Stimulated activated CD8-positive, alpha-beta memory T cell treated with anti-CD3 and anti-CD28 coated beads, Interleukin-2, amount 100 ng/mL, for 48 hours (primary cell): ENCODE measurements around the gene FLCN.

Source experiments
- DNase-seq, 2 donors: peaks; one replicate each; pipeline ENCODE4 v3.0.0-alpha.2; 2020; ENCODE audit warnings: low read depth in 2 of 2

FLCN gene

DNA sequence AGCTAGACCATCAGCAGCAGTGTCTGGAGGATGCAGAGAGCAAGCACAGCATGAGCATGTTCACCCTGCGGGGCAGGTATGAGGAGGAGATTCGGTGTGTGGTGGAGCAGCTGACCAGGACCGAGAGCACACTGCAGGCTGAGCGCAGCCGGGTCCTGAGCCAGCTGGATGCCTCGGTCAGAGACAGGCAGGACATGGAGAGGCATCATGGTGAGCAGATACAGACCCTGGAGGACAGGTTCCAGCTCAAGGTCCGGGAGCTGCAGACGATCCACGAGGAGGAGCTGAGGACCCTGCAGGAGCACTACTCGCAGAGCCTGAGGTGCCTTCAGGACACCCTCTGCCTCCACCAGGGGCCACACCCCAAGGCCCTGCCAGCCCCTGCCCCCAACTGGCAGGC is 69.6 kb downstream of the FLCN start:
- DNase-seq, result no peak

DNA sequence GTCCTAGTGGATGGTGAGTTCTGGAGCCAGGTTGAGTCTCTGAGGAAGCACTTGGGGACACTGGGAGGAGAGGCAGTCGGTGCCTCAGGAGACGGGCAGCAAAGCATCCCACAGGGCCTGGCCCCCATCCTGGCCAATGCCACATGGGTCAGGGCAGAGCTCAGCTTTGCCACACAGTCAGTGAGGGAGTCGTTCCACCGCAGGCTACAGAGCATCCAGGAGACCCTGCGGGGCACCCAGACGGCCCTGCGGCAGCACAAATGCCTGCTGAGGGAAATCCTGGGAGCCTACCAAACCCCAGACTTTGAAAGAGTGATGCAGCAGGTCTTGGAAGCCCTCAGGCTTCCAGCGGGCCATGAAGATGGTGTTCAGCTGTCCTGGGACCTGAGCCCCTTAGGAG is 70.5 kb downstream of the FLCN start:
- DNase-seq, result no peak

DNA sequence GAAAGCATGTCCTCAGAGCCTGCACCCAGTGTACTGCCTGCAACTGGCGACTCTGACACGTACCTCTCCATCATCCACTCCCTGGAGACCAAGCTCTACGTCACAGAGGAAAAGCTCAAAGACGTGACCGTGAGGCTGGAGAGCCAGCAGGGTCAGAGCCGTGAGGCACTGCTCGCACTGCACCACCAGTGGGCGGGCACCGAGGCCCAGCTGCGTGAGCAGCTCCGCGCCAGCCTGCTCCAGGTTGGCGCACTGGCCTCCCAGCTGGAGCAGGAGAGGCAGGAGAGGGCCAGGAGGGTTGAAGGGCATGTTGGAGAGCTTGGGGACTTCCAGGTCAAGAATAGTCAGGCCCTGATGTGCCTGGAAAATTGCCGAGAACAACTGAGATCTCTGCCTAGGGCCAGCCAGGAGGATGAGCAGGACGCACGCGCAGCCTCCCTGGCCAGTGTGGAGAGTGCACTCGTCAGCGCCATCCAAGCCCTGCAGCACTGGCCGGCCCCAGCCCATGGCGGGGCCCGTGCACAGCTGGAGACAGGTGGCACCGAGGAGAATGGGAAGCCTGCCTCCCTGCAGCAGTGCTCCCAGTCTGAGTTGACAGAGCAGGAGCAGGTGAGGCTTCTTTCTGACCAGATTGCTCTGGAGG is 71.2 kb downstream of the FLCN start:
- DNase-seq, result no peak

DNA sequence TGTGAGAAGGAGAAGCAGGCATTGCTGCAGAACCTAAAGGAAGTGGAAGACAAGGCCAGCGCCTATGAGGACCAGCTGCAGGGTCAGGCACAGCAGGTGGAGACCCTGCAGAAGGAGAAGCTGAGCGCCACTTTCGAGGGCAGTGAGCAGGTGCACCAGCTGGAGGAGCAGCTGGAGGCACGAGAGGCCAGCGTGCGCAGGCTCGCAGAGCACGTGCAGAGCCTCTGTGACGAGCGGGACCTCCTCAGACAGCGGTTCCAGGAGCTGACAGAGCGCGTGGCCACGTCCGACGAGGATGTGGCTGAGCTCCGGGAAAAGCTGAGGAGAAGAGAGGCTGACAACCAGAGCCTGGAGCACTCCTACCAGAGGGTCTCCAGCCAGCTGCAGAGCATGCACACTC is 72.3 kb downstream of the FLCN start:
- DNase-seq, result no peak

DNA sequence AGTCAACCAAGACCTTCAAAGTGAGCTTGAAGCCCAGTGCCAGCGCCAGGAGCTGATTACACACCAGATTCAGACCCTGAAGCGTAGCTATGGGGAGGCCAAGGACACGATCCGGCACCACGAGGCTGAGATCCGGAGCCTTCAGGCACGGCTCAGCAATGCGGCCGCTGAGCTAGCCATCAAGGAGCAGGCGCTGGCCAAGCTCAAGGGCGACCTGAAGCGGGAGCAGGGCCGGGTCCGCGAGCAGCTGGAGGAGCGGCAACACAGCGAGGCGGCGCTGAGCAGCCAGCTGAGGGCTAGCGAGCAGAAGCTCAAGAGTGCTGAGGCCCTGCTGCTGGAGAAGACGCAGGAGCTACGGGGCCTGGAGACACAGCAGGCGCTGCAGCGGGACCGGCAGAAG is 72.8 kb downstream of the FLCN start:
- no peak for DNase-seq
